SK-N-SH (cell line): ENCODE measurements around the gene ZNF444.

Source experiments
- CHD2 ChIP-seq: fragments of 150-350 bp; IDR thresholded peaks from 2 replicates; pipeline ENCODE4 v1.6.1; 2018; ENCODE audit warnings: low read length; ENCODE audit not compliant: partially characterized antibody
- CTCF ChIP-seq: fragments of 200-600 bp; sonication (generic); IDR thresholded peaks from 2 replicates; pipeline ENCODE4 v1.6.1; 2017; ENCODE audit warnings: antibody characterized with exemption, mild to moderate bottlenecking, moderate library complexity
- EP300 ChIP-seq, 2 experiments: IDR thresholded peaks; 2 replicates each; pipeline versions ENCODE4 v1.4.0 to v1.6.1; 2012; ENCODE audit warnings: borderline replicate concordance in 1 of 2, low read depth in 1 of 2, low read length in 1 of 2
- JUND ChIP-seq: IDR thresholded peaks from 2 replicates; pipeline ENCODE4 v1.4.0; 2012
- MXI1 ChIP-seq: IDR thresholded peaks from 2 replicates; pipeline ENCODE4 v1.6.1; 2012; ENCODE audit warnings: mild to moderate bottlenecking, low read depth, low read length, improper control_type of control experiment
- RAD21 ChIP-seq: IDR thresholded peaks from 2 replicates; pipeline ENCODE4 v1.6.1; 2012; ENCODE audit warnings: mild to moderate bottlenecking, low read length
- REST ChIP-seq: IDR thresholded peaks from 2 replicates; pipeline ENCODE4 v1.6.1; 2012; ENCODE audit warnings: mild to moderate bottlenecking, low read depth, low read length, moderate library complexity
- RFX5 ChIP-seq: IDR thresholded peaks from 2 replicates; pipeline ENCODE4 v1.6.1; 2012; ENCODE audit warnings: mild to moderate bottlenecking, improper control_type of control experiment, low read length
- RXRA ChIP-seq: IDR thresholded peaks from 2 replicates; pipeline ENCODE4 v1.4.0; 2012; ENCODE audit warnings: low read depth, mild to moderate bottlenecking, borderline replicate concordance
- SIN3A ChIP-seq: IDR thresholded peaks from 2 replicates; pipeline ENCODE4 v1.6.1; 2012; ENCODE audit warnings: low read depth, mild to moderate bottlenecking, low read length, moderate library complexity, borderline replicate concordance
- TAF1 ChIP-seq: IDR thresholded peaks from 2 replicates; pipeline ENCODE4 v1.6.1; 2012; ENCODE audit warnings: low read depth, mild to moderate bottlenecking, low read length, moderate library complexity, borderline replicate concordance
- YY1 ChIP-seq: IDR thresholded peaks from 2 replicates; pipeline ENCODE4 v1.4.0; 2012; ENCODE audit warnings: low read depth, mild to moderate bottlenecking

- TF ChIP-seq RFX5, result no peak
- TF ChIP-seq CTCF, result no peak
- no peak for TF ChIP-seq RXRA
- no peak for TF ChIP-seq TAF1
- TF ChIP-seq REST, result no peak
- no peak for TF ChIP-seq EP300 (IDR thresholded peaks at IDR 0.05; ENCODE audit: borderline replicate concordance in 1 of 2, low read depth in 1 of 2, low read length in 1 of 2)
- TF ChIP-seq JUND, result no peak
- TF ChIP-seq CHD2, result no peak
- no peak for TF ChIP-seq RAD21
- no peak for TF ChIP-seq SIN3A
- TF ChIP-seq YY1, result no peak
- TF ChIP-seq MXI1, result no peak
Measured at GRCh38 chr19:56131651-56132050, 9.4 kb upstream of the ZNF444 start.
